OCI-LY3 (cell line): ENCODE results near the gene SCML2.

Experiments used
- H2AFZ ChIP-seq: fragments of 200-600, 300-600 bp; shearing (Covaris generic); 2 replicates; pipeline ENCODE4 v1.6.0; 2014; ENCODE audit warnings: antibody characterized with exemption, low read depth, low read length
- H3K27ac ChIP-seq: fragments of 200-600, 300-600 bp; sonication (generic); 2 replicates; pipeline ENCODE4 v1.5.1; 2014; ENCODE audit warnings: mild to moderate bottlenecking, low read length, moderate library complexity, mixed read lengths
- H3K27me3 ChIP-seq: fragments of 200-600, 300-600 bp; sonication (generic); 2 replicates; pipeline ENCODE4 v1.6.1; 2014; ENCODE audit warnings: low read depth, low read length, mixed read lengths
- H3K36me3 ChIP-seq: fragments of 200-600, 300-600 bp; sonication (generic); replicated peaks from 2 replicates; pipeline ENCODE3; 2014; ENCODE audit warnings: low read depth, low read length, mixed read lengths
- H3K4me1 ChIP-seq: fragments of 300-600, 200-600 bp; sonication (generic); 2 replicates; pipeline ENCODE4 v1.6.1; 2014; ENCODE audit warnings: low read length, mixed read lengths
- H3K4me2 ChIP-seq: fragments of 200-600, 300-600 bp; sonication (generic); 2 replicates; pipeline ENCODE4 v1.6.1; 2014; ENCODE audit warnings: low read length, mixed read lengths
- H3K4me3 ChIP-seq: fragments of 300-600, 200-600 bp; sonication (generic); 2 replicates; pipeline ENCODE4 v1.5.1; 2014; ENCODE audit warnings: antibody characterized with exemption, mild to moderate bottlenecking, low read length, moderate library complexity
- H3K79me2 ChIP-seq: fragments of 300-600, 200-600 bp; shearing (Covaris generic); 2 replicates; pipeline ENCODE4 v1.6.1; 2014; ENCODE audit warnings: mild to moderate bottlenecking, low read length, mixed read lengths
- H3K9ac ChIP-seq: fragments of 300-600, 200-600 bp; shearing (Covaris generic); 2 replicates; pipeline ENCODE4 v1.6.0; 2014; ENCODE audit warnings: mild to moderate bottlenecking, low read length, moderate library complexity
- H3K9me3 ChIP-seq: fragments of 200-600, 300-600 bp; shearing (Covaris generic); 2 replicates; pipeline ENCODE4 v1.6.1; 2014; ENCODE audit warnings: low read length, mixed read lengths; ENCODE audit not compliant: insufficient read depth
- H4K20me1 ChIP-seq: fragments of 200-600, 300-600 bp; sonication (generic); 2 replicates; pipeline ENCODE4 v1.6.1; 2016; ENCODE audit warnings: low read length, mixed read lengths; ENCODE audit not compliant: insufficient read depth
- EZH2phosphoT487 ChIP-seq: fragments of 200-600 bp; shearing (Covaris generic); IDR thresholded peaks from 2 replicates; pipeline ENCODE4 v1.6.1; 2018; ENCODE audit warnings: antibody characterized with exemption, mixed run types, low read depth
- TF ChIP-seq, protein P1 (sequence below): fragments of 200-600, 300-600 bp; sonication (generic); IDR thresholded peaks from 2 replicates; pipeline ENCODE4 v1.5.1; 2014; ENCODE audit warnings: antibody characterized with exemption, low read length, low read depth

The SCML2 gene

DNA sequence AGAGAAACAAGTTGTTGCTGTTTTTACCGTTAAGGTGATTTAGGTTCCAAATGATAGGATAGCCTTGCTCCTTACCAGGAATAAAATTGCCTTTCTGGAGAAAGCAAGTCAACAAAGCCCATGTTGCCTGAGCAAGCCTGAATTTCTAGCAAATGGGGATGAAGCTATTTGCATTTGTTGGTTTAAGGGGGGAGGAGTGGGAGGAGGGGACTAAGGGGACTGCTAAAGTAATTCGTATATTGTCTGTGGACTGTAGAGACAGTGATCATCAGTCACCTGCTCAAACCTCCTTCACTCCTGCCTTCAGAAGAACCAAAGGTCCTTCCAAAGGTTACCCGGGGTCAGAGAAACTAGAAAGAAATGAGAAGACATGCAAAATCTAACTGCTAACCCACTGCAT lies 65.8 kb downstream of the SCML2 start:
- H3K27me3 ChIP-seq = no peaks in the 10 kb centered on the region

DNA sequence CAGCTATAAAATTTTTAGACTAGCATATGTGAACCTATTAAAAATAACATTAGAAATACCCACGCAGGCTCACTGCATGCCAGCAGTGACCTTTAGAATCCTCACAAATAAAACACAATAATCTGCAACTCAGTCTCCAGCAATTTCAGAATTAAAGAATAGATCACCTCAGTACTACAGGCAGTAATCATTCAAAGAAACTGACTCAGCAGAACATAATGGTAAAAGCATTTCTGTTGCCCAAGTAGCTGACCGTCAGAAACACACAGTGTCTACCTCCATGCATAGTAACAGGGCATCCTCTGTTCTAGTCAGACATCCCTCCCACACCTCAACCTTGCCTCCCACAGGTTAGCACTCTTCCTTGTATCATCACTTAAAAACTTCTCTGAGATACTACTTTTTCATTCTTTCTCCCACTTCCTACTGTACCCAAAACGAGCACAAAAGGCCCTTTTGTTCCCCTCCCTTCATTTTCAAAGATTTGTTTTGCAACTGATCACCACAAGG lies 68.1 kb downstream of the SCML2 start:
- no peak overlapping the region for H2AFZ ChIP-seq
- H3K4me3 ChIP-seq = no peak overlapping the region
- H3K4me2 ChIP-seq = no peak overlapping the region
- H3K27me3 ChIP-seq = no peaks in the 10 kb centered on the region
- no peaks in the 10 kb centered on the region for H3K79me2 ChIP-seq
- no peaks in the 10 kb centered on the region for H3K36me3 ChIP-seq
- H3K9ac ChIP-seq = no peak overlapping the region
- no peak for TF ChIP-seq EZH2phosphoT487
- TF ChIP-seq, protein P1, sequence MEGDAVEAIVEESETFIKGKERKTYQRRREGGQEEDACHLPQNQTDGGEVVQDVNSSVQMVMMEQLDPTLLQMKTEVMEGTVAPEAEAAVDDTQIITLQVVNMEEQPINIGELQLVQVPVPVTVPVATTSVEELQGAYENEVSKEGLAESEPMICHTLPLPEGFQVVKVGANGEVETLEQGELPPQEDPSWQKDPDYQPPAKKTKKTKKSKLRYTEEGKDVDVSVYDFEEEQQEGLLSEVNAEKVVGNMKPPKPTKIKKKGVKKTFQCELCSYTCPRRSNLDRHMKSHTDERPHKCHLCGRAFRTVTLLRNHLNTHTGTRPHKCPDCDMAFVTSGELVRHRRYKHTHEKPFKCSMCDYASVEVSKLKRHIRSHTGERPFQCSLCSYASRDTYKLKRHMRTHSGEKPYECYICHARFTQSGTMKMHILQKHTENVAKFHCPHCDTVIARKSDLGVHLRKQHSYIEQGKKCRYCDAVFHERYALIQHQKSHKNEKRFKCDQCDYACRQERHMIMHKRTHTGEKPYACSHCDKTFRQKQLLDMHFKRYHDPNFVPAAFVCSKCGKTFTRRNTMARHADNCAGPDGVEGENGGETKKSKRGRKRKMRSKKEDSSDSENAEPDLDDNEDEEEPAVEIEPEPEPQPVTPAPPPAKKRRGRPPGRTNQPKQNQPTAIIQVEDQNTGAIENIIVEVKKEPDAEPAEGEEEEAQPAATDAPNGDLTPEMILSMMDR = no peak
- H3K27ac ChIP-seq = no peak overlapping the region
- H3K9me3 ChIP-seq = no peaks in the 10 kb centered on the region
- no peaks in the 10 kb centered on the region for H3K4me1 ChIP-seq
- no peaks in the 10 kb centered on the region for H4K20me1 ChIP-seq

More for the DNA sequence above, 65.8 kb downstream of the SCML2 start:
- H3K9ac ChIP-seq = no peak overlapping the region
- no peak overlapping the region for H3K27ac ChIP-seq
- no peaks in the 10 kb centered on the region for H3K4me1 ChIP-seq
- no peak for TF ChIP-seq EZH2phosphoT487
- TF ChIP-seq, protein P1 = no peak
- H3K36me3 ChIP-seq = no peaks in the 10 kb centered on the region
- H3K79me2 ChIP-seq = no peaks in the 10 kb centered on the region
- H2AFZ ChIP-seq = no peak overlapping the region
- H3K4me3 ChIP-seq = no peak overlapping the region
- H3K4me2 ChIP-seq = no peak overlapping the region
- H3K9me3 ChIP-seq = no peaks in the 10 kb centered on the region
- H4K20me1 ChIP-seq = no peaks in the 10 kb centered on the region

DNA sequence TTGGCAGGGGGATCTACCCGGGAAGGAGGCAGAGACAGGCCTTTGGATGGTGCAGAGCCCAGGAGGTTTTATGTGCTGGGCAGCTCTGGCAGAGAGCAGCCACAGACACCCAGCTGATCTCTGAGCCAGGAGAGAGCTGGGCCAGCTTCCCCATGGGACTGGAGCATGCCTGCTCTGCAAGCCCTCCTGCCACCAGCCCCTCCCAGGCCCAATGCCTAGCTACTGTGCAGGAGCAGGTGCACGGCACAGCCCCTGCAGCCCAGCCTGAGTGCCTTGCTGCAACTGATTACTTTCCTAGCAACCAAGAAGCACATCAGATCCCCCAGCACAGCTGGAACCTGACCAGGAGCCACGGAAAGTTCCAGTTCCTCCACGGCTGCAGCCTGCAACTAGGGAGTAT lies 76.0 kb downstream of the SCML2 start:
- TF ChIP-seq, protein P1 = no peak
- no peak for TF ChIP-seq EZH2phosphoT487
- H3K27ac ChIP-seq = no peak overlapping the region
- H3K4me3 ChIP-seq = no peak overlapping the region
- no peaks in the 10 kb centered on the region for H4K20me1 ChIP-seq
- no peaks in the 10 kb centered on the region for H3K4me1 ChIP-seq
- H3K27me3 ChIP-seq = no peaks in the 10 kb centered on the region
- no peak overlapping the region for H3K4me2 ChIP-seq
- no peaks in the 10 kb centered on the region for H3K79me2 ChIP-seq
- no peak overlapping the region for H2AFZ ChIP-seq
- H3K36me3 ChIP-seq = no peaks in the 10 kb centered on the region
- H3K9ac ChIP-seq = no peak overlapping the region
- H3K9me3 ChIP-seq = no peaks in the 10 kb centered on the region

DNA sequence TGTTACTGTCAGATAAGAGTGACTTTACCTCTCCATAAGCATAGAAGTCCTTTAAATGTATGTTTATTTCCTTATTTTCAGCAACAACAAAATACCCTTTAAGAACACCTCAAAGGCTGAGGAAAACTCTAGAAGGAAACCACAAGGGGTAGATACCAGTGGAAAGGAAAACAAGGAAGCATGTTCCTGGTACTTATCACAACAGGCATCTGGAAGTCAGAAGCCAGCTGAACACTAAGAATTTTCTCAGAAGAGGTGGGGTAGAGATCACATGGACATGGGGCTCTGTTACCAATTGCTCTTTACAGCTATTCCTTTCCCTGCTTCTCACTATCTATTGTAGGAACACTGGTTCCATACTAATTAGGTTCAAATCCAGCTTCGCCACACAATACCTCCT lies 82.3 kb downstream of the SCML2 start:
- no peak overlapping the region for H2AFZ ChIP-seq
- no peak overlapping the region for H3K27ac ChIP-seq
- no peak overlapping the region for H3K4me2 ChIP-seq
- no peak overlapping the region for H3K4me3 ChIP-seq
- no peaks in the 10 kb centered on the region for H3K27me3 ChIP-seq
- no peaks in the 10 kb centered on the region for H3K4me1 ChIP-seq
- H3K9me3 ChIP-seq = no peaks in the 10 kb centered on the region
- TF ChIP-seq, protein P1 = no peak
- no peak for TF ChIP-seq EZH2phosphoT487
- H3K79me2 ChIP-seq = no peaks in the 10 kb centered on the region
- no peaks in the 10 kb centered on the region for H3K36me3 ChIP-seq
- no peaks in the 10 kb centered on the region for H4K20me1 ChIP-seq
- no peak overlapping the region for H3K9ac ChIP-seq
